Testis (tissue), 2 donors: Measurements from ENCODE around the gene STK17A.

ENCODE experiments used
- POLR2A ChIP-seq: fragments of 450-650 bp; IDR thresholded peaks from one replicate; pipeline ENCODE4 v1.6.1; 2017; ENCODE audit warnings: antibody characterized with exemption, mild to moderate bottlenecking, moderate library complexity
- TF ChIP-seq, protein P1 (sequence below), 3 experiments: fragments of 450-650 bp in 2 of 3; fragments of 200-600 bp in 1 of 3; sonication (generic) in 1 of 3; IDR thresholded peaks; one replicate each; pipeline ENCODE4 v1.5.1; 2016 to 2019; ENCODE audit warnings: antibody characterized with exemption in 3 of 3, mild to moderate bottlenecking in 2 of 3, moderate library complexity in 1 of 3

DNA sequence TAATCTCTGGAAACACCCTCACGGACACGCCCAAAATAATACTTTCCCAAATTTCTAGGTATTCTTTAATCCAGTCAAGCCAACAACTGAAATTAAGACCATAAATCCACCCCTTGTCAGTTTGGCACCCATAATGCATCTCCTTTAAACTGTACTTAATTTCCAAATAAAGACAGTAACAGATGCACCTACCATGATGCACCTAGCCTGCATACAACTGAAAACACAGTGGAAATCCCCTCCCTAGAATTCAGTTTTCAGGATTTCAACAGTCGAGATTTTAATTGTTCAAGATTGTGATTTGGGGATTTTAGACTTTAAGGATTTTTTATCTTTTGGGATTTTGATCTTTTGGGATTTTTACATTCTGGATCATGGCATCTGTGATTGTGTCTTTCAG lies 17.1 kb downstream of the STK17A start:
- TF ChIP-seq, protein P1, sequence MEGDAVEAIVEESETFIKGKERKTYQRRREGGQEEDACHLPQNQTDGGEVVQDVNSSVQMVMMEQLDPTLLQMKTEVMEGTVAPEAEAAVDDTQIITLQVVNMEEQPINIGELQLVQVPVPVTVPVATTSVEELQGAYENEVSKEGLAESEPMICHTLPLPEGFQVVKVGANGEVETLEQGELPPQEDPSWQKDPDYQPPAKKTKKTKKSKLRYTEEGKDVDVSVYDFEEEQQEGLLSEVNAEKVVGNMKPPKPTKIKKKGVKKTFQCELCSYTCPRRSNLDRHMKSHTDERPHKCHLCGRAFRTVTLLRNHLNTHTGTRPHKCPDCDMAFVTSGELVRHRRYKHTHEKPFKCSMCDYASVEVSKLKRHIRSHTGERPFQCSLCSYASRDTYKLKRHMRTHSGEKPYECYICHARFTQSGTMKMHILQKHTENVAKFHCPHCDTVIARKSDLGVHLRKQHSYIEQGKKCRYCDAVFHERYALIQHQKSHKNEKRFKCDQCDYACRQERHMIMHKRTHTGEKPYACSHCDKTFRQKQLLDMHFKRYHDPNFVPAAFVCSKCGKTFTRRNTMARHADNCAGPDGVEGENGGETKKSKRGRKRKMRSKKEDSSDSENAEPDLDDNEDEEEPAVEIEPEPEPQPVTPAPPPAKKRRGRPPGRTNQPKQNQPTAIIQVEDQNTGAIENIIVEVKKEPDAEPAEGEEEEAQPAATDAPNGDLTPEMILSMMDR (IDR thresholded peaks at IDR 0.05), result no peak
- TF ChIP-seq POLR2A, result no peak
